Type B pancreatic cell (in vitro differentiated cells): Measurements from ENCODE around the gene MSI2. TPM values are rescaled to one million over a fixed set of nuclear protein-coding genes. Genes with fewer than 3 reads are reported as not detected.

ENCODE experiments used
- DNase-seq: peaks from one replicate; pipeline ENCODE4 v3.0.0; 2021; ENCODE audit warnings: mixed read lengths; ENCODE audit not compliant: unreplicated experiment; ENCODE audit errors: extremely low spot score
- H3K27ac Mint-ChIP-seq: 2 replicates; pipeline ENCODE4 v1.8.0; 2021; ENCODE audit warnings: mild to moderate bottlenecking, mixed read lengths
- H3K27me3 Mint-ChIP-seq: 2 replicates; pipeline ENCODE4 v1.8.0; 2021; ENCODE audit warnings: mixed read lengths
- H3K36me3 Mint-ChIP-seq: 2 replicates; pipeline ENCODE4 v1.8.0; 2021; ENCODE audit warnings: mixed read lengths
- H3K4me1 Mint-ChIP-seq: one replicate; pipeline ENCODE4 v1.8.0; 2021; ENCODE audit warnings: mixed read lengths; ENCODE audit not compliant: unreplicated experiment
- H3K4me3 Mint-ChIP-seq: 2 replicates; pipeline ENCODE4 v1.8.0; 2021; ENCODE audit warnings: mild to moderate bottlenecking, mixed read lengths
- H3K9me3 Mint-ChIP-seq: 2 replicates; pipeline ENCODE4 v1.8.0; 2021; ENCODE audit warnings: mixed read lengths
- CTCF ChIP-seq: fragments of 200-600 bp; sonication (generic); conservative IDR thresholded peaks from 2 replicates; pipeline ENCODE4 v1.5.0; 2021; ENCODE audit warnings: antibody characterized with exemption, mild to moderate bottlenecking
- total RNA-seq: library from RNA; stranded (reverse); gene quantifications from 2 replicates; pipeline ENCODE4 v1.2.1, GENCODE V29; 2021; ENCODE audit warnings: low replicate concordance

MSI2 gene
- total RNA-seq, 1 donor from 2014 or later: 158 TPM

GRCh38 chr17:57523926-57524632, 267.8 kb downstream of the MSI2 start:
- no peak overlapping the region for H3K4me3 Mint-ChIP-seq
- H3K9me3 Mint-ChIP-seq: no peaks in the 10 kb centered on the region
- no peak for DNase-seq
- peaks cover 46% of the 10 kb centered on the region for H3K4me1 Mint-ChIP-seq
- H3K36me3 Mint-ChIP-seq: peaks cover 3% of the 10 kb centered on the region
- H3K27me3 Mint-ChIP-seq: no peaks in the 10 kb centered on the region
- peak overlapping the region; percentile 44 for H3K27ac Mint-ChIP-seq
- no peak for TF ChIP-seq CTCF

GRCh38 chr17:57524839-57525568, 268.7 kb downstream of the MSI2 start:
- H3K4me1 Mint-ChIP-seq: peaks cover 48% of the 10 kb centered on the region
- H3K9me3 Mint-ChIP-seq: no peaks in the 10 kb centered on the region
- no peak overlapping the region for H3K4me3 Mint-ChIP-seq
- no peak for TF ChIP-seq CTCF
- peak overlapping the region; percentile 44 for H3K27ac Mint-ChIP-seq
- peaks cover 3% of the 10 kb centered on the region for H3K36me3 Mint-ChIP-seq
- no peak for DNase-seq
- H3K27me3 Mint-ChIP-seq: no peaks in the 10 kb centered on the region

GRCh38 chr17:57527221-57528057, 271.1 kb downstream of the MSI2 start:
- Mint-ChIP-seq H3K4me3 (no peak overlapping the region), H3K9me3 (no peaks in the 10 kb centered on the region), H3K27me3 (no peaks in the 10 kb centered on the region), H3K36me3 (peaks cover 12% of the 10 kb centered on the region), H3K4me1 (peaks cover 52% of the 10 kb centered on the region), H3K27ac (no peak overlapping the region)
- TF ChIP-seq CTCF: no peak
- DNase-seq: no peak

- Mint-ChIP-seq H3K9me3 (no peaks in the 10 kb centered on the region), H3K27ac (no peak overlapping the region), H3K27me3 (no peaks in the 10 kb centered on the region), H3K4me3 (no peak overlapping the region), H3K4me1 (peaks cover 57% of the 10 kb centered on the region), H3K36me3 (peaks cover 12% of the 10 kb centered on the region)
- TF ChIP-seq CTCF: no peak
- DNase-seq: no peak
Observed at GRCh38 chr17:57528058-57528451, 271.7 kb downstream of the MSI2 start.

GRCh38 chr17:57530026-57530425, 273.7 kb downstream of the MSI2 start:
- Mint-ChIP-seq H3K4me3 (no peak overlapping the region), H3K9me3 (no peaks in the 10 kb centered on the region), H3K27ac (peak overlapping the region; percentile 66), H3K27me3 (no peaks in the 10 kb centered on the region), H3K36me3 (peaks cover 16% of the 10 kb centered on the region), H3K4me1 (peaks cover 51% of the 10 kb centered on the region)
- no peak for DNase-seq
- TF ChIP-seq CTCF: no peak
